H1 (cell line): ENCODE results near the gene PATJ. TPM values are rescaled to one million over a fixed set of nuclear protein-coding genes. Genes with fewer than 3 reads are reported as not detected.

Experiments
- CTCF ChIA-PET: fragments of 300-600 bp; sonication (Branson Sonifier 250); formaldehyde crosslinking; loops from one replicate; lab custom pipeline; 2021; ENCODE audit not compliant: partially characterized antibody; lab: Charles Lee
- POLR2A ChIA-PET: fragments of 300-600 bp; sonication (Branson Sonifier 250); formaldehyde crosslinking; loops from one replicate; lab custom pipeline; 2021; ENCODE audit warnings: inconsistent platforms; ENCODE audit not compliant: partially characterized antibody; lab: Charles Lee
- DNase-seq, 2 experiments: peaks; one replicate each; pipeline versions ENCODE4 v3.0.0 to v3.0.0-alpha.2; 2010 to 2022; ENCODE audit warnings: low spot score in 2 of 2, low read depth in 1 of 2, mixed read lengths in 1 of 2
- FAIRE-seq: peaks from 2 replicates; lab custom pipeline; 2011; peaks lifted over from hg19 to GRCh38; lab: Jason Lieb, UNC
- H2AFZ ChIP-seq: 2 replicates; pipeline ENCODE4 v1.8.1; 2012; ENCODE audit warnings: low read length, inconsistent platforms
- H2AK5ac ChIP-seq: 2 replicates; pipeline ENCODE4 v1.6.1; 2013; ENCODE audit warnings: low read depth, low read length
- H2BK120ac ChIP-seq: replicated peaks from 2 replicates; pipeline ENCODE3; 2013; ENCODE audit warnings: low read depth, low read length, inconsistent platforms
- H2BK12ac ChIP-seq: 2 replicates; pipeline ENCODE4 v1.6.1; 2013; ENCODE audit warnings: low read depth, low read length
- H2BK15ac ChIP-seq: 2 replicates; pipeline ENCODE4 v1.6.1; 2013; ENCODE audit warnings: low read length
- H2BK20ac ChIP-seq: 2 replicates; pipeline ENCODE4 v1.6.1; 2013; ENCODE audit warnings: low read length
- H2BK5ac ChIP-seq: 2 replicates; pipeline ENCODE4 v1.6.1; 2013; ENCODE audit warnings: low read depth, low read length
- H3K14ac ChIP-seq: 2 replicates; pipeline ENCODE4 v1.6.1; 2013; ENCODE audit warnings: inconsistent platforms; ENCODE audit not compliant: insufficient read length
- H3K18ac ChIP-seq: 2 replicates; pipeline ENCODE4 v1.6.1; 2013; ENCODE audit warnings: low read length; ENCODE audit errors: extremely low read depth
- H3K23ac ChIP-seq: 2 replicates; pipeline ENCODE4 v1.6.1; 2013; ENCODE audit warnings: inconsistent platforms; ENCODE audit not compliant: insufficient read length
- H3K23me2 ChIP-seq: 2 replicates; pipeline ENCODE4 v1.6.1; 2013; ENCODE audit warnings: low read depth, low read length
- H3K27ac ChIP-seq: 2 replicates; pipeline ENCODE4 v1.6.1; 2011; ENCODE audit warnings: low read depth, low read length, inconsistent platforms
- H3K27me3 ChIP-seq, 4 experiments: replicated peaks in 1 of 4; 1 replicate in 1 of 4; 2 replicates in 3 of 4; pipeline versions ENCODE4 v1.6.1 to v1.8.1; 2011 to 2013; ENCODE audit warnings: low read length in 3 of 4, mild to moderate bottlenecking in 3 of 4, inconsistent platforms in 2 of 4, mixed read lengths in 2 of 4, moderate library complexity in 1 of 4; ENCODE audit not compliant: control insufficient read depth in 3 of 4, insufficient read depth in 3 of 4; ENCODE audit errors: extremely low read depth in 1 of 4
- H3K36me3 ChIP-seq, 4 experiments: 2 replicates each; pipeline versions ENCODE4 v1.6.1 to v1.8.1; 2011 to 2013; ENCODE audit warnings: mild to moderate bottlenecking in 4 of 4, low read length in 3 of 4, moderate library complexity in 2 of 4, control low read depth in 1 of 4, inconsistent platforms in 1 of 4; ENCODE audit not compliant: insufficient read depth in 4 of 4, control insufficient read depth in 2 of 4
- H3K4ac ChIP-seq: replicated peaks from 2 replicates; pipeline ENCODE3; 2013; ENCODE audit warnings: low read length, low read depth, mixed read lengths, inconsistent platforms; ENCODE audit not compliant: insufficient read length
- H3K4me1 ChIP-seq, 4 experiments: replicated peaks in 1 of 4; 1 replicate in 1 of 4; 2 replicates in 3 of 4; pipeline versions ENCODE4 v1.6.1 to v1.8.1; 2011 to 2013; ENCODE audit warnings: low read length in 3 of 4, inconsistent platforms in 2 of 4, mixed read lengths in 1 of 4; ENCODE audit not compliant: insufficient read depth in 4 of 4, control insufficient read depth in 3 of 4
- H3K4me2 ChIP-seq, 2 experiments: 2 replicates each; pipeline versions ENCODE4 v1.6.1 to v1.8.1; 2011 to 2013; ENCODE audit warnings: low read depth in 2 of 2, low read length in 2 of 2, control low read depth in 1 of 2, inconsistent platforms in 1 of 2, mild to moderate bottlenecking in 1 of 2; ENCODE audit not compliant: insufficient read depth in 1 of 2
- H3K4me3 ChIP-seq, 4 experiments: fragments of 200-600, 300-600 bp in 1 of 4; sonication (generic), shearing (Covaris generic), sonication (Bioruptor Twin) in 1 of 4; 2 replicates each; pipeline versions ENCODE4 v1.5.1 to v1.8.1; 2011 to 2016; ENCODE audit warnings: low read length in 4 of 4, low read depth in 3 of 4, control low read depth in 2 of 4, inconsistent platforms in 2 of 4, mild to moderate bottlenecking in 2 of 4, mixed read lengths in 1 of 4, moderate library complexity in 1 of 4; ENCODE audit not compliant: insufficient read depth in 2 of 4; ENCODE audit errors: extremely low read depth in 1 of 4
- H3K56ac ChIP-seq: replicated peaks from 2 replicates; pipeline ENCODE3; 2013; ENCODE audit warnings: low read depth, mild to moderate bottlenecking, mixed read lengths, low read length, inconsistent platforms; ENCODE audit not compliant: insufficient read length
- H3K79me1 ChIP-seq: 2 replicates; pipeline ENCODE4 v1.6.1; 2013; ENCODE audit warnings: low read depth, low read length, control low read depth
- H3K79me2 ChIP-seq, 2 experiments: 2 replicates each; pipeline versions ENCODE4 v1.6.1 to v1.8.1; 2012 to 2013; ENCODE audit warnings: low read length in 2 of 2, mild to moderate bottlenecking in 2 of 2, inconsistent platforms in 1 of 2; ENCODE audit not compliant: insufficient read depth in 2 of 2, control insufficient read depth in 1 of 2
- H3K9ac ChIP-seq, 4 experiments: replicated peaks in 1 of 4; 1 replicate in 1 of 4; 2 replicates in 3 of 4; pipeline versions ENCODE4 v1.6.1 to v1.8.1; 2011 to 2013; ENCODE audit warnings: low read depth in 3 of 4, low read length in 3 of 4, control low read depth in 2 of 4, mild to moderate bottlenecking in 2 of 4, moderate library complexity in 2 of 4, inconsistent platforms in 1 of 4; ENCODE audit errors: extremely low read depth in 1 of 4
- H3K9me3 ChIP-seq, 2 experiments: 2 replicates each; pipeline versions ENCODE4 v1.6.1 to v1.8.1; 2012 to 2013; ENCODE audit warnings: mild to moderate bottlenecking in 2 of 2, moderate library complexity in 2 of 2, control low read depth in 1 of 2, inconsistent platforms in 1 of 2, low read depth in 1 of 2, low read length in 1 of 2, mixed read lengths in 1 of 2; ENCODE audit not compliant: insufficient read depth in 2 of 2
- H4K20me1 ChIP-seq, 2 experiments: replicated peaks in 1 of 2; 2 replicates each; pipeline versions ENCODE3 to v1.8.1; 2011 to 2013; ENCODE audit warnings: inconsistent platforms in 2 of 2, low read length in 2 of 2, mild to moderate bottlenecking in 1 of 2; ENCODE audit not compliant: insufficient read depth in 2 of 2, control insufficient read depth in 1 of 2
- H4K5ac ChIP-seq: 2 replicates; pipeline ENCODE4 v1.6.1; 2013; ENCODE audit warnings: low read length, low read depth, mixed read lengths, inconsistent platforms; ENCODE audit not compliant: insufficient read length
- H4K8ac ChIP-seq: 2 replicates; pipeline ENCODE4 v1.8.0; 2013; ENCODE audit warnings: mild to moderate bottlenecking, moderate library complexity, low read length, inconsistent platforms; ENCODE audit not compliant: insufficient read depth; ENCODE audit errors: extremely low read depth
- H4K91ac ChIP-seq: replicated peaks from 2 replicates; pipeline ENCODE3; 2013; ENCODE audit warnings: low read length, mixed read lengths, inconsistent platforms; ENCODE audit not compliant: insufficient read length
- BACH1 ChIP-seq: IDR thresholded peaks from 2 replicates; pipeline ENCODE4 v1.6.1; 2012; ENCODE audit warnings: low read length, improper control_type of control experiment
- CHD2 ChIP-seq: IDR thresholded peaks from 2 replicates; pipeline ENCODE4 v1.6.1; 2012; ENCODE audit warnings: low read length, improper control_type of control experiment
- FOSL1 ChIP-seq: IDR thresholded peaks from 2 replicates; pipeline ENCODE4 v1.6.1; 2011; ENCODE audit warnings: mild to moderate bottlenecking, low read depth, low read length, moderate library complexity; ENCODE audit not compliant: insufficient read depth
- GABPA ChIP-seq: IDR thresholded peaks from 2 replicates; pipeline ENCODE4 v1.6.1; 2011; ENCODE audit warnings: mild to moderate bottlenecking, low read length, moderate library complexity, borderline replicate concordance; ENCODE audit not compliant: insufficient read depth
- GTF2F1 ChIP-seq: IDR thresholded peaks from 2 replicates; pipeline ENCODE4 v1.6.1; 2012; ENCODE audit warnings: low read depth, low read length, improper control_type of control experiment, borderline replicate concordance
- HDAC2 ChIP-seq, 2 experiments: fragments of 300-600 bp in 1 of 2; sonication (generic) in 1 of 2; IDR thresholded peaks; 2 replicates each; pipeline ENCODE4 v1.6.1; 2011 to 2012; ENCODE audit warnings: low read depth in 2 of 2, low read length in 2 of 2, mild to moderate bottlenecking in 2 of 2, moderate library complexity in 2 of 2, borderline replicate concordance in 1 of 2, inconsistent platforms in 1 of 2
- JUND ChIP-seq: IDR thresholded peaks from 2 replicates; pipeline ENCODE4 v1.6.1; 2011; ENCODE audit warnings: mild to moderate bottlenecking, improper control_type of control experiment, low read length
- MAFK ChIP-seq: IDR thresholded peaks from 2 replicates; pipeline ENCODE4 v1.6.1; 2012; ENCODE audit warnings: low read depth, mild to moderate bottlenecking, improper control_type of control experiment, low read length
- NRF1 ChIP-seq: IDR thresholded peaks from 2 replicates; pipeline ENCODE4 v1.6.1; 2011; ENCODE audit warnings: mild to moderate bottlenecking, low read depth, low read length, improper control_type of control experiment
- POLR2AphosphoS5 ChIP-seq: IDR thresholded peaks from 2 replicates; pipeline ENCODE4 v1.6.1; 2011; ENCODE audit warnings: low read depth, low read length
- SIX5 ChIP-seq: IDR thresholded peaks from 2 replicates; pipeline ENCODE4 v1.6.1; 2011; ENCODE audit warnings: mild to moderate bottlenecking, low read depth, low read length
- TEAD4 ChIP-seq: IDR thresholded peaks from 2 replicates; pipeline ENCODE4 v1.6.1; 2012; ENCODE audit warnings: low read depth, low read length, inconsistent platforms, mixed read lengths
- YY1 ChIP-seq: IDR thresholded peaks from 2 replicates; pipeline ENCODE4 v1.6.1; 2011; ENCODE audit warnings: low read depth, mild to moderate bottlenecking, low read length
- WGBS, 2 experiments: shearing (Covaris generic) in 1 of 2; methylation state at CpG; one replicate each; pipeline versions ENCODE4 v1.1.6 to v1.1.7; 2013 to 2015; ENCODE audit warnings: low lambda C conversion rate in 2 of 2, mixed read lengths in 2 of 2, inconsistent platforms in 1 of 2, low coverage in 1 of 2, missing lambda C conversion rate in 1 of 2; ENCODE audit not compliant: insufficient replicate concordance in 2 of 2, insufficient coverage in 1 of 2, insufficient read length in 1 of 2; ENCODE audit errors: extremely low coverage in 1 of 2, missing lambda C conversion rate in 1 of 2; 5-methylcytosine and 5-hydroxymethylcytosine counted together
- polyA plus RNA-seq, 7 experiments: library from polyadenylated mRNA; depleted of rRNA in 3 of 7; stranded (reverse) in 5 of 7; unstranded in 2 of 7; fragments of >200 nt in 5 of 7; fragments of 200-250 nt in 2 of 7; gene quantifications; 1 replicate in 5 of 7; 2 replicates in 1 of 7; 4 replicates in 1 of 7; pipeline versions ENCODE4 v1.2.1 to v1.2.3, GENCODE V29; 2011 to 2013; ENCODE audit warnings: missing spikeins in 2 of 7, mixed read lengths in 2 of 7
- total RNA-seq: library from RNA; stranded (reverse); fragmentation: NEBNext Ultra II Directional; extraction: Animal tissue kit (Norgen Biotek cat#: 25700); gene quantifications from 2 replicates; pipeline ENCODE4 v1.2.1, GENCODE V29; 2021

The PATJ gene
- total and polyA plus RNA-seq, 2 of the 8 experiments (the other 6 are each of a cell fraction or from before 2014, with no cell fraction given), result 8.2 to 55.6 TPM

DNA sequence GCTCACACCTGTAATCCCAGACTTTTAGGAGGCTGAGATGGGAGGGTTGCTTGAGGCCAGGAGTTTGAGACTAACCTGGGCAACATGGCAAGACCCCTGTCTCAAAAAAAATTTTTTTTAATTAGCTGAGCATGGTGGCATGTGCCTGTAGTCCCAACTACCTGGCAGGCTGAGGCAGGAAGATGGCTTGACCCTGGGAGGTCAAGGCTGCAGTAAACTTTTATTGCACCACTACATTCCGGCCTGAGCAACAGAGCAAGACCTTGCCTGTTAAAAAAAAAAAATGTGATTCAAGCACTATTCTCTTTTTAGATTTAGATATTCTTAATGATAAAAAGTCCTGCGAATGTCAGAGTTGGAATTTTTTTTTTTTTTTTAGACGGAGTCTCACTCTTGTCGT, 349.8 kb downstream of the PATJ start:
- FAIRE-seq, result no peak

More for the DNA sequence above, 349.8 kb downstream of the PATJ start:
- no peak overlapping the region for H3K4ac ChIP-seq
- H4K91ac ChIP-seq, result no peak overlapping the region
- no peak overlapping the region for H3K18ac ChIP-seq
- no peak overlapping the region for H4K8ac ChIP-seq
- H2BK12ac ChIP-seq, result no peak overlapping the region
- ChIA-PET CTCF (interaction anchor here (0.7 to 8.2 kb wide), 5 partner anchors 8 to 52 kb away, joined by 3 to 77 read pairs (median 4); no protein-coding TSS in a partner anchor), POLR2A (no interaction called here)
- H3K9ac ChIP-seq, result no peak overlapping the region
- H3K14ac ChIP-seq, result no peak overlapping the region
- no peaks in the 10 kb centered on the region for H3K27me3 ChIP-seq
- no peaks in the 10 kb centered on the region for H3K79me1 ChIP-seq
- no peak overlapping the region for H2BK20ac ChIP-seq
- no peaks in the 10 kb centered on the region for H3K9me3 ChIP-seq
- no peak overlapping the region for H3K4me2 ChIP-seq
- no peak overlapping the region for H2AK5ac ChIP-seq
- H2BK15ac ChIP-seq, result no peak overlapping the region
- H2AFZ ChIP-seq, result no peak overlapping the region
- no peak overlapping the region for H3K4me3 ChIP-seq
- H4K5ac ChIP-seq, result no peak overlapping the region
- H3K23me2 ChIP-seq, result no peaks in the 10 kb centered on the region
- 95% methylated on average over 4 of the region's 4 CpGs; no CpG with 5 or more reads in 1 of the 2 experiments for WGBS, 2 experiments
- H2BK120ac ChIP-seq, result no peak overlapping the region
- no peaks in the 10 kb centered on the region for H4K20me1 ChIP-seq
- DNase-seq, result no peak
- no peak overlapping the region for H3K27ac ChIP-seq
- H3K4me1 ChIP-seq, result no peaks in the 10 kb centered on the region
- no peak overlapping the region for H3K23ac ChIP-seq
- H3K36me3 ChIP-seq, result no peaks in the 10 kb centered on the region
- no peaks in the 10 kb centered on the region for H3K79me2 ChIP-seq
- H3K56ac ChIP-seq, result no peak overlapping the region
- TF ChIP-seq BACH1 (no peak), SIX5 (no peak), YY1 (no peak), MAFK (no peak), NRF1 (no peak), GABPA (no peak), HDAC2 (IDR thresholded peaks at IDR 0.05; ENCODE audit: borderline replicate concordance in 1 of 2, low read depth in 2 of 2, low read length in 2 of 2) (no peak), JUND (no peak), FOSL1 (no peak), GTF2F1 (no peak), TEAD4 (no peak), CHD2 (no peak), POLR2AphosphoS5 (no peak)
- no peak overlapping the region for H2BK5ac ChIP-seq
